Measurements from ENCODE around the gene PTPRG. TPM values are rescaled to one million over a fixed set of nuclear protein-coding genes. Genes with fewer than 3 reads are reported as not detected.

Gene PTPRG
- total RNA-seq, 6 experiments from 2014 or later = 29.4 to 34.7 (median 32.7) TPM

DNA sequence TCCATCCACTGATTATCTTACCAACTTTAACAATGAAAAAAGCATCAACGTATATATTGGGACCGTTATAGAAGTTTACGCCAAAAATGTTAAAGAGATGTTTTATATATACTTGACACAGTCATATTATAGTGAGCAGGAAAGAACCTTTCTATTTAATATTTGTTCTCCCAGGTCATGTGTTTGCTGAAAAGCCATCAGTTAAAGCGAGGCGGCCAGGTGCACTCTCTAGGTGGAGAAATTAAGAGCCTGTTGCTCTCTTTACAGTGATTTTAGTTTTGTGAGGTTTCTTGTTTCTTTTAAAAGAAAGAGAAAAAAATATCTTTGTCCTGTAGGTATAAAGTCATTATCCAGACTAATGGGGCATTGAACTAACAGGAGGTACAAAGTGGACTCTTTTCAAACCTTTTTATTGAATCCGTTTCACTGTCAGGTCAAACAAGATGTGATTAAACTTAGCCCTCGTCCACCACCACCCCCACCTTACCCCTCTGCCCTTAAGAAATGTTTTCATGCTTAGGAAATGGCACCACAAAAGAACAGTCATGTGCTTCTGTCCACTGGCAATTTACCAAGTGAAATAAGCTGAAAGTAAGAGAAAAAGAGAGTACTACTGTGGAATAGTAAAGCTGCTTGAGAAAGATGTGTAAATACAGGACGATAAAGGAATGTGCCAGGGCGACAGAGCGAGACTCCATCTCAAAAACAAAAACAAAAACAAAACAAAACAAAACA is 279.9 kb downstream of the PTPRG start:
- TF ChIP-seq, protein P1, sequence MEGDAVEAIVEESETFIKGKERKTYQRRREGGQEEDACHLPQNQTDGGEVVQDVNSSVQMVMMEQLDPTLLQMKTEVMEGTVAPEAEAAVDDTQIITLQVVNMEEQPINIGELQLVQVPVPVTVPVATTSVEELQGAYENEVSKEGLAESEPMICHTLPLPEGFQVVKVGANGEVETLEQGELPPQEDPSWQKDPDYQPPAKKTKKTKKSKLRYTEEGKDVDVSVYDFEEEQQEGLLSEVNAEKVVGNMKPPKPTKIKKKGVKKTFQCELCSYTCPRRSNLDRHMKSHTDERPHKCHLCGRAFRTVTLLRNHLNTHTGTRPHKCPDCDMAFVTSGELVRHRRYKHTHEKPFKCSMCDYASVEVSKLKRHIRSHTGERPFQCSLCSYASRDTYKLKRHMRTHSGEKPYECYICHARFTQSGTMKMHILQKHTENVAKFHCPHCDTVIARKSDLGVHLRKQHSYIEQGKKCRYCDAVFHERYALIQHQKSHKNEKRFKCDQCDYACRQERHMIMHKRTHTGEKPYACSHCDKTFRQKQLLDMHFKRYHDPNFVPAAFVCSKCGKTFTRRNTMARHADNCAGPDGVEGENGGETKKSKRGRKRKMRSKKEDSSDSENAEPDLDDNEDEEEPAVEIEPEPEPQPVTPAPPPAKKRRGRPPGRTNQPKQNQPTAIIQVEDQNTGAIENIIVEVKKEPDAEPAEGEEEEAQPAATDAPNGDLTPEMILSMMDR (IDR thresholded peaks at IDR 0.05) = no peak
- H3K27me3 Mint-ChIP-seq (ENCODE audit: insufficient read depth) = no peaks in the 10 kb centered on the region
- peaks cover 15% of the 10 kb centered on the region for H3K4me1 Mint-ChIP-seq (ENCODE audit: low read depth)
- H3K9me3 Mint-ChIP-seq = no peaks in the 10 kb centered on the region
- no peak overlapping the region for H3K4me3 Mint-ChIP-seq
- no peak for DNase-seq
- no peak overlapping the region for H3K27ac Mint-ChIP-seq
- no peaks in the 10 kb centered on the region for H3K36me3 Mint-ChIP-seq (ENCODE audit: low read depth)

DNA sequence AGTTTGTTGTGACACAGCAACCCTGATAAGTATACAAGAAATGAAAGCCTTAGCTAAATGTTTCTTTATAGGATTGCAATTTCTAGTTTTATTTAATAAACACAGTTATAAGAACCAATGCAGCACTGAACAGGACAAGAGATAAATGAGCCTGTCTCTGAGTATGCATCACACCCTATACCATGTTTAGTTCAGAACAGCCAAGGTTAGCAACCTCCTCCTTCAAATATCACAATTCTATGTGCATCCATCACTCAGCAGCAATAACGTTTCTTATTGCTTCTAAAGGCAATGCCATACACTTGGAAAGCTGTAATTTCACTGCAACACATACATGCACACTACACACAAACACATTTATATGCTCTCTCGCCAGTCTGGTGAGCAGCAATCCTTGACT is 280.6 kb downstream of the PTPRG start:
- Mint-ChIP-seq H3K27me3 (ENCODE audit: insufficient read depth) (no peaks in the 10 kb centered on the region), H3K9me3 (no peaks in the 10 kb centered on the region), H3K27ac (no peak overlapping the region), H3K36me3 (ENCODE audit: low read depth) (no peaks in the 10 kb centered on the region), H3K4me3 (no peak overlapping the region), H3K4me1 (ENCODE audit: low read depth) (peaks cover 20% of the 10 kb centered on the region)
- DNase-seq = no peak
- TF ChIP-seq, protein P1 (IDR thresholded peaks at IDR 0.05) = no peak

DNA sequence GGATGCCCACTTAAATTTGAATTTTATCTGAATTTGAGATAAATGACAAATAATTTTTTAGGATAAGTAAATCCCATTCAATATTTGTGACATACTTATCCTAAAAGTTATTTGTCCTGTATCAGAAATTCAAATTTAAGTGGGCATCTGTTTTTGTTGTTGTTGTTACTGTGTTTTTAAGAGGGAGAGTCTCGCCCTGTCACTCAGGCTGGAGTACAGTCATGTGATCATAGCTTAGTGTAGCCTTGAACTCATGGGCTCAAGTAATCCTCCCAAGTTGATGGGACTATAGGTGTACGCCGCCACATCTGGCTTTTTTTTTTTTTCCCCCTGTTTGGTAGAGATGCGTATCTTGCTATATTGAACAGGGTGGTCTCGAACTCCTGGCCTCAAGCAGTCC is 283.0 kb downstream of the PTPRG start:
- DNase-seq = no peak
- H3K4me1 Mint-ChIP-seq (ENCODE audit: low read depth) = peaks cover 39% of the 10 kb centered on the region
- H3K9me3 Mint-ChIP-seq = no peaks in the 10 kb centered on the region
- TF ChIP-seq, protein P1 (IDR thresholded peaks at IDR 0.05) = no peak
- H3K27me3 Mint-ChIP-seq (ENCODE audit: insufficient read depth) = no peaks in the 10 kb centered on the region
- no peak overlapping the region for H3K27ac Mint-ChIP-seq
- H3K4me3 Mint-ChIP-seq = no peak overlapping the region
- no peaks in the 10 kb centered on the region for H3K36me3 Mint-ChIP-seq (ENCODE audit: low read depth)

DNA sequence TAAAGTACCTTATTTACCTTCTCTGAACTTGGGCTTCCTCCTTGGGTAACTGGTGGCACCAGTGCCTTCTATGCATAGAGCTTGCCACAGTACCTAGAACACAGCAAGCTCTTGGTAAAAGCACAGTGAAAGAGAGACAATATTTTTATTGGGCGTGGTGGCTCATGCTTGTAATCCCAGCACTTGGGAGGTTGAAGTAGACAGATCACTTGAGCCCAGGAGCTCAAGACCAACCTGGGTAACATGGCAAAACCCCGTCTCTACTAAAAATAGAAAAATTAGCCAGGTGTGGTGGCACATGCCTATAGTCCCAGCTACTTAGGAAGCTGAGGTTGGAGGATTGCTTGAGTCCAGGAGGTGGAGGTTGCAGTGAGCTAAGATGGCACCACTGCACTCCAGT is 285.1 kb downstream of the PTPRG start:
- peaks cover 37% of the 10 kb centered on the region for H3K4me1 Mint-ChIP-seq (ENCODE audit: low read depth)
- H3K36me3 Mint-ChIP-seq (ENCODE audit: low read depth) = no peaks in the 10 kb centered on the region
- H3K4me3 Mint-ChIP-seq = no peak overlapping the region
- no peak for DNase-seq
- H3K9me3 Mint-ChIP-seq = no peaks in the 10 kb centered on the region
- TF ChIP-seq, protein P1 (IDR thresholded peaks at IDR 0.05) = no peak
- H3K27ac Mint-ChIP-seq = no peak overlapping the region
- H3K27me3 Mint-ChIP-seq (ENCODE audit: insufficient read depth) = no peaks in the 10 kb centered on the region

DNA sequence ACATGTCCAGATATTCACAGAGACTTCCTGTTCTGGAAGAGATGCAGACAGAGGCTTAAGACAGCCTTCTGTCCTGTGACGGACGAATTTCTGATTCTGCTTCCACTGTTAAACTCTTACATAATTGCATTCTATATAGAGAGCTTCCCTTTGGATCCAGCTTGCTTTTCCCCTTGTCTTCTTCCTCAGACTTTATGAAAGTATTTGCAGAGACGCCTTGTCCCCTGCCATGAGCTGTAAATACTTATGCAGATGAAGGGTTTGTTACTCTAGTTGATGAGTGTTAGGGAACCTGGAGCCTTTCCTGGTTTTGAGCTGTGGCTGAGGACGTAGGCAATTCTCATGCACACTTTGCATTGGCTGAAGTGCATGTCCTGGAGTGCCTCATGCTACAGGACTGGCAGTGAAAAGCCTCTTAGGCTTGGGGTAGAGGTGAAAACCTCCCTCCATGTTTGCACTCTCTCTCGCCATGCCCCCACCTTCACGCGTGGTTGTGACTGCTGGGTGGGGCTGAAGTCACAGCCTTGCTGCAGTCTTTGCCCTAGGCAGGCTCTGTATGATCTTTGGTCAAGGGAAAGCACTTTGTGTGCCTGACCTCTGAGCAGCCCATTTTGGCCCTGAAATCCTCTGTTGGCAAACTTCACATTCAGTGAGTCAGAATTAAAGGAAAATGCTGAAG is 286.6 kb downstream of the PTPRG start:
- DNase-seq = peak; percentile 5

More for the DNA sequence above, 286.6 kb downstream of the PTPRG start:
- TF ChIP-seq, protein P1 (IDR thresholded peaks at IDR 0.05) = no peak
- peak overlapping the region; percentile 36 for H3K4me3 Mint-ChIP-seq
- no peaks in the 10 kb centered on the region for H3K36me3 Mint-ChIP-seq (ENCODE audit: low read depth)
- H3K27me3 Mint-ChIP-seq (ENCODE audit: insufficient read depth) = no peaks in the 10 kb centered on the region
- no peaks in the 10 kb centered on the region for H3K9me3 Mint-ChIP-seq
- peaks cover 33% of the 10 kb centered on the region for H3K4me1 Mint-ChIP-seq (ENCODE audit: low read depth)
- H3K27ac Mint-ChIP-seq = peak overlapping the region; percentile 81; the same call in 1 of the 2 replicates
